H9 (cell line): Measurements from ENCODE around the gene TTC9. TPM values are rescaled to one million over a fixed set of nuclear protein-coding genes. Genes with fewer than 3 reads are reported as not detected.

Experiments
- DNase-seq: peaks from one replicate; pipeline ENCODE4 v3.0.0-alpha.2; 2017
- H2AFZ ChIP-seq: one replicate; pipeline ENCODE4 v1.6.1; 2013; ENCODE audit warnings: mild to moderate bottlenecking, low read length, control low read depth, moderate library complexity
- H2AK5ac ChIP-seq: 2 replicates; pipeline ENCODE4 v1.6.1; 2013; ENCODE audit warnings: low read length, control low read depth, mixed read lengths; ENCODE audit not compliant: insufficient read length
- H2BK120ac ChIP-seq: one replicate; pipeline ENCODE4 v1.6.1; 2013; ENCODE audit warnings: low read depth, mild to moderate bottlenecking, low read length, control low read depth, inconsistent platforms; ENCODE audit not compliant: poor library complexity, severe bottlenecking
- H2BK12ac ChIP-seq: 2 replicates; pipeline ENCODE4 v1.6.1; 2013; ENCODE audit warnings: low read length, control low read depth, mixed read lengths, low read depth; ENCODE audit not compliant: insufficient read length
- H2BK15ac ChIP-seq: 2 replicates; pipeline ENCODE4 v1.6.1; 2013; ENCODE audit warnings: low read depth, low read length, control low read depth
- H2BK20ac ChIP-seq: one replicate; pipeline ENCODE4 v1.6.1; 2013; ENCODE audit warnings: low read depth, mild to moderate bottlenecking, low read length, control low read depth, inconsistent platforms; ENCODE audit not compliant: poor library complexity, severe bottlenecking
- H2BK5ac ChIP-seq: 2 replicates; pipeline ENCODE4 v1.6.1; 2013; ENCODE audit warnings: low read length, control low read depth, mixed read lengths; ENCODE audit not compliant: insufficient read length
- H3K14ac ChIP-seq: 2 replicates; pipeline ENCODE4 v1.6.1; 2013; ENCODE audit warnings: low read length, control low read depth; ENCODE audit not compliant: insufficient read depth
- H3K18ac ChIP-seq: 2 replicates; pipeline ENCODE4 v1.6.1; 2013; ENCODE audit warnings: low read depth, mild to moderate bottlenecking, mixed read lengths, low read length, control low read depth; ENCODE audit not compliant: insufficient read length
- H3K23ac ChIP-seq: 2 replicates; pipeline ENCODE4 v1.6.1; 2013; ENCODE audit warnings: low read length, control low read depth, mixed read lengths, low read depth; ENCODE audit not compliant: insufficient read length
- H3K23me2 ChIP-seq: 2 replicates; pipeline ENCODE4 v1.6.1; 2013; ENCODE audit warnings: low read depth, mild to moderate bottlenecking, mixed read lengths, low read length, control low read depth; ENCODE audit not compliant: insufficient read length, poor library complexity, severe bottlenecking
- H3K27ac ChIP-seq: 2 replicates; pipeline ENCODE4 v1.5.1; 2013; ENCODE audit warnings: low read length, control low read depth, mixed read lengths, low read depth; ENCODE audit not compliant: insufficient read length
- H3K27me3 ChIP-seq: 2 replicates; pipeline ENCODE4 v1.6.1; 2013; ENCODE audit warnings: low read length, control low read depth, inconsistent platforms; ENCODE audit not compliant: insufficient read depth
- H3K4ac ChIP-seq: 2 replicates; pipeline ENCODE4 v1.6.1; 2013; ENCODE audit warnings: low read depth, mild to moderate bottlenecking, control low read depth, inconsistent platforms, low read length, moderate library complexity
- H3K4me1 ChIP-seq: 2 replicates; pipeline ENCODE4 v1.6.1; 2013; ENCODE audit warnings: low read length, control low read depth, inconsistent platforms; ENCODE audit not compliant: insufficient read depth
- H3K4me2 ChIP-seq: 2 replicates; pipeline ENCODE4 v1.6.1; 2013; ENCODE audit warnings: low read length, control low read depth, mixed read lengths; ENCODE audit not compliant: insufficient read length, insufficient read depth
- H3K56ac ChIP-seq: 2 replicates; pipeline ENCODE4 v1.6.1; 2013; ENCODE audit warnings: low read depth, mild to moderate bottlenecking, mixed read lengths, low read length, control low read depth; ENCODE audit not compliant: insufficient read length
- H3K79me1 ChIP-seq: 2 replicates; pipeline ENCODE4 v1.6.1; 2013; ENCODE audit warnings: low read depth, mild to moderate bottlenecking, moderate library complexity, low read length, control low read depth, inconsistent platforms; ENCODE audit not compliant: insufficient read depth, poor library complexity, severe bottlenecking
- H3K79me2 ChIP-seq: 2 replicates; pipeline ENCODE4 v1.6.1; 2013; ENCODE audit warnings: low read length, control low read depth, inconsistent platforms; ENCODE audit not compliant: insufficient read depth
- H3K9ac ChIP-seq: 2 replicates; pipeline ENCODE4 v1.6.1; 2013; ENCODE audit warnings: low read length, control low read depth, mixed read lengths; ENCODE audit not compliant: insufficient read length; ENCODE audit errors: extremely low read depth
- H3K9me3 ChIP-seq: one replicate; pipeline ENCODE4 v1.6.1; 2013; ENCODE audit warnings: low read depth, low read length, inconsistent platforms; ENCODE audit not compliant: control insufficient read depth
- H3T11ph ChIP-seq: one replicate; pipeline ENCODE4 v1.6.1; 2013; ENCODE audit warnings: mild to moderate bottlenecking, low read length, control low read depth, inconsistent platforms
- H4K20me1 ChIP-seq: one replicate; pipeline ENCODE4 v1.6.1; 2013; ENCODE audit not compliant: control insufficient read depth, insufficient read length, insufficient read depth
- H4K5ac ChIP-seq: 2 replicates; pipeline ENCODE4 v1.6.1; 2013; ENCODE audit warnings: low read depth, mild to moderate bottlenecking, mixed read lengths, low read length, control low read depth; ENCODE audit not compliant: insufficient read length
- H4K8ac ChIP-seq: replicated peaks from 2 replicates; pipeline ENCODE4 v1.6.1; 2013; ENCODE audit warnings: low read length, control low read depth, mixed read lengths, low read depth; ENCODE audit not compliant: insufficient read length
- H4K91ac ChIP-seq: 2 replicates; pipeline ENCODE4 v1.6.1; 2013; ENCODE audit warnings: low read depth, mild to moderate bottlenecking, moderate library complexity, mixed read lengths, low read length, control low read depth; ENCODE audit not compliant: insufficient read length
- H3K27ac Mint-ChIP-seq, 3 experiments: 2 replicates in 2 of 3; 3 replicates in 1 of 3; pipeline ENCODE4 v1.8.0; 2020 to 2021; ENCODE audit warnings: mixed read lengths in 3 of 3, mild to moderate bottlenecking in 1 of 3, moderate library complexity in 1 of 3
- H3K27me3 Mint-ChIP-seq: 2 replicates; pipeline ENCODE4 v1.8.0; 2021; ENCODE audit warnings: low read depth, mild to moderate bottlenecking, moderate library complexity, mixed read lengths
- H3K36me3 Mint-ChIP-seq, 3 experiments: 2 replicates in 2 of 3; 3 replicates in 1 of 3; pipeline ENCODE4 v1.8.0; 2020 to 2021; ENCODE audit warnings: low read depth in 3 of 3, mixed read lengths in 3 of 3; ENCODE audit not compliant: insufficient read depth in 1 of 3
- H3K4me1 Mint-ChIP-seq, 2 experiments: 2 replicates each; pipeline ENCODE4 v1.8.0; 2020; ENCODE audit warnings: mixed read lengths in 2 of 2
- H3K4me3 Mint-ChIP-seq, 2 experiments: 2 replicates in 1 of 2; 3 replicates in 1 of 2; pipeline ENCODE4 v1.8.0; 2020 to 2021; ENCODE audit warnings: mild to moderate bottlenecking in 2 of 2, mixed read lengths in 2 of 2, moderate library complexity in 1 of 2
- H3K9me3 Mint-ChIP-seq, 2 experiments: 2 replicates in 1 of 2; 3 replicates in 1 of 2; pipeline ENCODE4 v1.8.0; 2020; ENCODE audit warnings: mild to moderate bottlenecking in 2 of 2, mixed read lengths in 2 of 2, moderate library complexity in 1 of 2
- WGBS: extraction: QIAGEN DNeasy Blood & Tissue Kit; methylation state at CpG from one replicate; pipeline ENCODE4 v1.1.7; 2013; ENCODE audit warnings: missing lambda C conversion rate, low lambda C conversion rate, mixed read lengths; ENCODE audit not compliant: insufficient read length; ENCODE audit errors: extremely low coverage; 5-methylcytosine and 5-hydroxymethylcytosine counted together
- total RNA-seq: library from RNA; stranded (reverse); gene quantifications from 2 replicates; pipeline ENCODE4 v1.2.1, GENCODE V29; 2021
- TF ChIP-seq, protein P1 (sequence below): fragments of 200-600 bp; sonication (generic); conservative IDR thresholded peaks from 3 replicates; pipeline ENCODE4 v1.8.0; 2021; ENCODE audit warnings: antibody characterized with exemption, mild to moderate bottlenecking

Gene TTC9
- total RNA-seq, 1 experiment from 2014 or later: 17.4 TPM

DNA sequence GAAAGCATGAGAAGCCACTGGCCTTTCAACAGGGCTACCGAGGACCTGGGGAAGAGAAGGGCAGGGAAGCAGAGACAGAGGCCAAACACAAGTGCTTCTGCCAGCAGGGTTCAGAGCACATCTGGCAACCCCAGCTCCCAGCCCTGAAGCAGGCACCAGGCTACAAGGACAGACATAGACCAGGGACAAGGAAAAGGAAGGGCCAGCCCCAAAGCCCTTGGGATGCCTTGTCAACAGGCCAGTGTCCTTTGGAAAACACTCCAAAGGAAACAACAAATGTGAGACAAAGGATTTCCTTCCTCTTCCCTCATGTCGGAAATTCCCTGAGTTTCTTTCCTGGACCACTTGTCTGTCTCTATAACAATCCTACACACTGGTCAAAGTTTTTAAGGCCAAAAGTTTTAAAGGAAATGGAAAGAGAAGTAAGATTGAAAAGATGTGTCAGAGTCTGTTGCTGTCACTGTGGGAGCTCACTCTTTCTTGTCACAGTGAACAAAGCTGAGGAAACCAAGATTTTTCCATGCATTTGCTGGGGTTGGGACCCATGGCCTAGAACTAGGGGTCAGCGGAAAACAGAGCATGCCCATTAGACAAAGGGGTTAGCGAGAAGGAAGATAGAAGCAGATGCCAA is 59.4 kb downstream of the TTC9 start:
- TF ChIP-seq, protein P1, sequence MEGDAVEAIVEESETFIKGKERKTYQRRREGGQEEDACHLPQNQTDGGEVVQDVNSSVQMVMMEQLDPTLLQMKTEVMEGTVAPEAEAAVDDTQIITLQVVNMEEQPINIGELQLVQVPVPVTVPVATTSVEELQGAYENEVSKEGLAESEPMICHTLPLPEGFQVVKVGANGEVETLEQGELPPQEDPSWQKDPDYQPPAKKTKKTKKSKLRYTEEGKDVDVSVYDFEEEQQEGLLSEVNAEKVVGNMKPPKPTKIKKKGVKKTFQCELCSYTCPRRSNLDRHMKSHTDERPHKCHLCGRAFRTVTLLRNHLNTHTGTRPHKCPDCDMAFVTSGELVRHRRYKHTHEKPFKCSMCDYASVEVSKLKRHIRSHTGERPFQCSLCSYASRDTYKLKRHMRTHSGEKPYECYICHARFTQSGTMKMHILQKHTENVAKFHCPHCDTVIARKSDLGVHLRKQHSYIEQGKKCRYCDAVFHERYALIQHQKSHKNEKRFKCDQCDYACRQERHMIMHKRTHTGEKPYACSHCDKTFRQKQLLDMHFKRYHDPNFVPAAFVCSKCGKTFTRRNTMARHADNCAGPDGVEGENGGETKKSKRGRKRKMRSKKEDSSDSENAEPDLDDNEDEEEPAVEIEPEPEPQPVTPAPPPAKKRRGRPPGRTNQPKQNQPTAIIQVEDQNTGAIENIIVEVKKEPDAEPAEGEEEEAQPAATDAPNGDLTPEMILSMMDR: no peak
- WGBS: no CpG with 5 or more reads among the region's 4 CpGs
- no peaks in the 10 kb centered on the region for H3K9me3 Mint-ChIP-seq
- H3K18ac ChIP-seq: no peak overlapping the region
- no peak overlapping the region for H3T11ph ChIP-seq
- no peak overlapping the region for H4K5ac ChIP-seq
- H3K4me1 Mint-ChIP-seq: peaks cover 22 to 23% of the 10 kb centered on the region in 2 experiments
- no peak overlapping the region for H2BK20ac ChIP-seq
- H3K27ac Mint-ChIP-seq: peak overlapping the region in 1 of 3 experiments; percentile 6; a peak in 1 of 7 replicates
- H3K79me1 ChIP-seq: no peaks in the 10 kb centered on the region
- no peak overlapping the region for H3K4me3 Mint-ChIP-seq
- no peak overlapping the region for H4K8ac ChIP-seq
- no peaks in the 10 kb centered on the region for H3K79me2 ChIP-seq
- no peak overlapping the region for H2BK5ac ChIP-seq
- H3K4me2 ChIP-seq: no peak overlapping the region
- H3K23ac ChIP-seq: no peak overlapping the region
- no peak for DNase-seq
- no peak overlapping the region for H3K9ac ChIP-seq
- H3K23me2 ChIP-seq: no peaks in the 10 kb centered on the region
- H4K91ac ChIP-seq: no peak overlapping the region
- no peak overlapping the region for H2AFZ ChIP-seq
- no peaks in the 10 kb centered on the region for H3K9me3 ChIP-seq
- no peaks in the 10 kb centered on the region for H3K36me3 Mint-ChIP-seq
- H2BK12ac ChIP-seq: no peak overlapping the region
- H3K4me1 ChIP-seq: peaks cover 6% of the 10 kb centered on the region; the same call in 1 of the 2 replicates
- peaks cover 3% of the 10 kb centered on the region; the same call in 1 of the 2 replicates for H3K27me3 Mint-ChIP-seq
- no peak overlapping the region for H3K14ac ChIP-seq
- no peak overlapping the region for H2AK5ac ChIP-seq
- H3K27ac ChIP-seq: no peak overlapping the region
- H2BK15ac ChIP-seq: no peak overlapping the region
- H3K27me3 ChIP-seq: no peaks in the 10 kb centered on the region
- H3K56ac ChIP-seq: no peak overlapping the region
- no peaks in the 10 kb centered on the region for H4K20me1 ChIP-seq
- no peak overlapping the region for H2BK120ac ChIP-seq
- no peak overlapping the region for H3K4ac ChIP-seq
